ENCODE data around the gene AMPD2.
A peak's percentile ranks its signal among the peaks of the same experiment; 100 is the strongest.

The AMPD2 gene

DNA sequence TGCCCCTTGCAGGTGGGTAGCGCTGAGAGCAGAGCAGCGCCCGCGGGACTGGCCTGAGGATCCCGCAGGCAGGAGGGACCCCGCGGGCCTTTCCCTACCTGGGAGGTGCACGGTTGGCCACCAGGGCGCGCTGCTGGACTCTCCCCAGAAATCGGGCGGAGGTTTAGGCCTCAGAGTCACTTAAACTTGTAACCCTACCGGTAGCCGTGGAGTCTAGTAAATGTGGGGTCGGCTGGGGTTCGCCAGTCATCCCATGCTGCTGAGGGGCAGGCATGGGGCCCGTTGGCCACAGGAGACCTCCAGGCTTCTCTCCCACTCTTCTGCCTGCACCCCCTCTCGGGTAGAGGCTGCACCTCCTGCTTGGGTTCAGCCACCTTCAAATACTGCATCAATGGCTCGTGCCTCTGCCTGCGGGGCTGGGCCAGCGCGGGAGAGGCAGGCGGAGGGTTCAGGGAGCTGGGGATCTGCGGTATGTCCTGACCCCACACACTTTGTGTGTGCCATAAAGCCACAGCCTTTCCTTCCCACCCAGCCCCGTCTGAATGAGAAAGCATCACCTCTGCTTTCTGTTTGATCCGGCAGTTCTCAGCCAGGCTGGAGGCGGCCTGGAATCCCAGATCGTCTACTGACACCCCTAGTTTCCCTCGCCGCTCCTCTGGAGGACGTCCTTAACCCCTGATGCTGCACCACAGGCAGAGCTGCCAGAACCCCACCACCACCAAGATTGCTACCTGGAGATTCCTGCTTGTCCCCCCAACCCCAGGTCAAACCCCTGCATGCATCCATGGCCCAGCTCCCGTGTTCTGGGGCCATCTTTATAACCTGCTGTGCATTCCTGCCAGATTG lies 24.0 kb downstream of the AMPD2 start:
- H3K4me3 ChIP-seq (ENCODE audit: low read depth in 1 of 5, low read length in 5 of 5), result peak overlapping the region in 1 of 5 donors; percentile 26
- H3K9me3 ChIP-seq (ENCODE audit: control insufficient read depth in 5 of 5, low read length in 5 of 5), result no peaks in the 10 kb centered on the region
- H3K36me3 ChIP-seq (ENCODE audit: control insufficient read depth in 5 of 5, insufficient read depth in 5 of 5, low read length in 5 of 5), result no peaks in the 10 kb centered on the region
- peak overlapping the region in 3 of 5 donors; percentile 45 to 68 (median 51) for H3K9ac ChIP-seq (ENCODE audit: low read length in 5 of 5)
- H3K4me1 ChIP-seq (ENCODE audit: control insufficient read depth in 5 of 5, insufficient read depth in 5 of 5, low read length in 5 of 5), result peaks cover 0 to 14% (median 10%) of the 10 kb centered on the region in 5 donors
- H3K27ac ChIP-seq (ENCODE audit: low read depth, low read length), result no peak overlapping the region
- no peaks in the 10 kb centered on the region for H3K27me3 ChIP-seq (ENCODE audit: control insufficient read depth in 5 of 5, insufficient read depth in 4 of 5, low read length in 5 of 5)

DNA sequence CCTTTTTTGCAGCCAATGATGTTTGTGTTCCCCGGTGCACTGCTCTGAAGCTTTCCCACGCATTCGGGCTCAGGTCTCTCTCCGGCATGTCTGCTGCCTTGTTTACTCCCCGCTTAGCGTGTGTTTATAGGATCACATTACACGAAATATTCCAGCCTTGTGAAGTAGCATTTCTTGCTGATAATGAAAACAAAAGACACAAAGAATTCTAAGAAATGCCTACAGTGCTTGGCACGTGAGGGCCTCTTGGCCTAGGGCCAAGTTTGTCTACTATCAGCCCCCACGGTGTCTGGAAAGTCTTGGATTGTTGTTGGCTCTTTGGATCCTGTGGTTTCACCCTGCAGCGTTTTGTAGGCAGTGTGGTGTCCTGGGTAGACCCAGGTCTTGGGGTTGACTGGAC lies 25.0 kb downstream of the AMPD2 start:
- Histone ChIP-seq H3K27me3 (ENCODE audit: control insufficient read depth in 5 of 5, insufficient read depth in 4 of 5, low read length in 5 of 5) (no peaks in the 10 kb centered on the region), H3K4me3 (ENCODE audit: low read depth in 1 of 5, low read length in 5 of 5) (no peak overlapping the region), H3K9ac (ENCODE audit: low read length in 5 of 5) (no peak overlapping the region), H3K27ac (ENCODE audit: low read depth, low read length) (no peak overlapping the region), H3K36me3 (ENCODE audit: control insufficient read depth in 5 of 5, insufficient read depth in 5 of 5, low read length in 5 of 5) (no peaks in the 10 kb centered on the region), H3K9me3 (ENCODE audit: control insufficient read depth in 5 of 5, low read length in 5 of 5) (no peaks in the 10 kb centered on the region), H3K4me1 (ENCODE audit: control insufficient read depth in 5 of 5, insufficient read depth in 5 of 5, low read length in 5 of 5) (peaks cover 0 to 15% (median 13%) of the 10 kb centered on the region in 5 donors)

- H3K9me3 ChIP-seq (ENCODE audit: control insufficient read depth in 5 of 5, low read length in 5 of 5), result no peaks in the 10 kb centered on the region
- H3K36me3 ChIP-seq (ENCODE audit: control insufficient read depth in 5 of 5, insufficient read depth in 5 of 5, low read length in 5 of 5), result no peaks in the 10 kb centered on the region
- no peaks in the 10 kb centered on the region for H3K27me3 ChIP-seq (ENCODE audit: control insufficient read depth in 5 of 5, insufficient read depth in 4 of 5, low read length in 5 of 5)
- peak overlapping the region in 4 of 5 donors; percentile 12 to 52 (median 28) for H3K4me3 ChIP-seq (ENCODE audit: low read depth in 1 of 5, low read length in 5 of 5)
- H3K4me1 ChIP-seq (ENCODE audit: control insufficient read depth in 5 of 5, insufficient read depth in 5 of 5, low read length in 5 of 5), result peaks cover 0 to 3% (median 0%) of the 10 kb centered on the region in 5 donors
- peak overlapping the region in 1 of 5 donors; percentile 43 for H3K9ac ChIP-seq (ENCODE audit: low read length in 5 of 5)
- H3K27ac ChIP-seq (ENCODE audit: low read depth, low read length), result no peak overlapping the region
Measured at GRCh38 chr1:109649491-109649914, 29.9 kb downstream of the AMPD2 start.

DNA sequence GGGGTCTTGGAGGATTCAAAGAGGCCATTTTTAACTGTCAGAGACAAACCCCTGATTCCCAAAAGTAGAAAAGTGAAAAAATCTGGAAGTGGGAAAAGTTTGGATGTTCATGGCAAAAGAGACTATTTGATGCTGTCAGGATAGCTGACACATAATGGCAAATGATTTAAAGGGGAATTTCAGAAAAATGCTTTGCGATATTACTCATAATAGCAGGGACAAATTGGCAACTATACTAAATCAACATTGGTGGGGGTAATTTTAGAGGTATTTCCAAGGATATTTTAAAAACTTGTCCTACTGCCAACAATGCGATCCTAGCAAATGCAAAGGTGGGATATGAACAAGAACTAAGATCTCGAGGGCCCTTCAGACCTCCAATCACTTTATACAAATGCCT lies 31.0 kb downstream of the AMPD2 start:
- no peaks in the 10 kb centered on the region for H3K27me3 ChIP-seq (ENCODE audit: control insufficient read depth in 5 of 5, insufficient read depth in 4 of 5, low read length in 5 of 5)
- no peaks in the 10 kb centered on the region for H3K9me3 ChIP-seq (ENCODE audit: control insufficient read depth in 5 of 5, low read length in 5 of 5)

DNA sequence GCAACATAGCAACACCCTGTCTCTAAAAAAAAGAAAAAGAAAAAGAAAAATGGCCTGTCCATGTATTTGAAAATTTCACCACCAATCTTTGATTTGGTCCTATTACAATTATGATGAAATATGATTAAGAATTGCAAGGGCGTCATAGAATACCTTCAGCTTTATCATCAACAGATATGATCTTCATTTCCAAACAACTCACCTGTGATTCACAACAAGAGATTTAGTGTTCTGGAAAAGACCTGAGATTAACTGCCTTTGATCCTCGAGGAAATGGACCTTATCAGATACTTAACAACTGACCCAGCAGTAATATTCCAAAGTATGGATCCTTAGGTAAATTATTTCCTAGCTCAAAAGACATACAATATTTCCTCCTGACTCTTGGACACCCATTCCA lies 32.8 kb downstream of the AMPD2 start:
- Histone ChIP-seq H3K27me3 (ENCODE audit: control insufficient read depth in 5 of 5, insufficient read depth in 4 of 5, low read length in 5 of 5) (no peaks in the 10 kb centered on the region), H3K4me1 (ENCODE audit: control insufficient read depth in 5 of 5, insufficient read depth in 5 of 5, low read length in 5 of 5) (peaks cover 0 to 24% (median 18%) of the 10 kb centered on the region in 5 donors), H3K4me3 (ENCODE audit: low read depth in 1 of 5, low read length in 5 of 5) (no peak overlapping the region), H3K36me3 (ENCODE audit: control insufficient read depth in 5 of 5, insufficient read depth in 5 of 5, low read length in 5 of 5) (no peaks in the 10 kb centered on the region), H3K9ac (ENCODE audit: low read length in 5 of 5) (no peak overlapping the region), H3K27ac (ENCODE audit: low read depth, low read length) (no peak overlapping the region), H3K9me3 (ENCODE audit: control insufficient read depth in 5 of 5, low read length in 5 of 5) (no peaks in the 10 kb centered on the region)

More for the DNA sequence above, 31.0 kb downstream of the AMPD2 start:
- no peaks in the 10 kb centered on the region for H3K36me3 ChIP-seq (ENCODE audit: control insufficient read depth in 5 of 5, insufficient read depth in 5 of 5, low read length in 5 of 5)
- H3K9ac ChIP-seq (ENCODE audit: low read length in 5 of 5), result no peak overlapping the region
- H3K4me3 ChIP-seq (ENCODE audit: low read depth in 1 of 5, low read length in 5 of 5), result no peak overlapping the region
- H3K27ac ChIP-seq (ENCODE audit: low read depth, low read length), result no peak overlapping the region
- peaks cover 0 to 10% (median 7%) of the 10 kb centered on the region in 5 donors for H3K4me1 ChIP-seq (ENCODE audit: control insufficient read depth in 5 of 5, insufficient read depth in 5 of 5, low read length in 5 of 5)

DNA sequence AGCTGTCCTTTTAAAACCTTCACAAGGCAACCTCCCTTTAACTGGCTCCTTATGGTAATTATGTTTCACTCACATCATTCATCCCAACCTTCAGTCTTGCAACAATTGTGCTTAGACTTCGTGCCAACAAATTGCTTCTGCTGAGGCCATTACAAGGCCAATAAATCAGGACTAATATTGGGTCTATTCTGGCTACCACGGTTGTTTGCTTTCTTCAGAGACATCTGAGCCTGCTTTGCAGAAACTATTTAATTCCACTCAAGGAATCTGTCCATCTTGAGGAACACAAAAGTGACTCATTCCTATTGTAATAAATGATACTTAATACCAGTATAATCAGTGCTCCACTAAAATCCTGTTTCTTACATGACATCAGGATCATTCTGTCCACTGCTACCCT lies 33.7 kb downstream of the AMPD2 start:
- H3K9ac ChIP-seq (ENCODE audit: low read length in 5 of 5), result no peak overlapping the region
- H3K36me3 ChIP-seq (ENCODE audit: control insufficient read depth in 5 of 5, insufficient read depth in 5 of 5, low read length in 5 of 5), result peaks cover 0 to 9% (median 0%) of the 10 kb centered on the region in 5 donors
- H3K4me3 ChIP-seq (ENCODE audit: low read depth in 1 of 5, low read length in 5 of 5), result no peak overlapping the region
- H3K27ac ChIP-seq (ENCODE audit: low read depth, low read length), result no peak overlapping the region
- no peaks in the 10 kb centered on the region for H3K27me3 ChIP-seq (ENCODE audit: control insufficient read depth in 5 of 5, insufficient read depth in 4 of 5, low read length in 5 of 5)
- no peaks in the 10 kb centered on the region for H3K9me3 ChIP-seq (ENCODE audit: control insufficient read depth in 5 of 5, low read length in 5 of 5)
- H3K4me1 ChIP-seq (ENCODE audit: control insufficient read depth in 5 of 5, insufficient read depth in 5 of 5, low read length in 5 of 5), result peaks cover 0 to 24% (median 18%) of the 10 kb centered on the region in 5 donors

GRCh38 chr1:109654519-109654918 lies 34.9 kb downstream of the AMPD2 start:
- no peak overlapping the region for H3K4me3 ChIP-seq (ENCODE audit: low read depth in 1 of 5, low read length in 5 of 5)
- no peaks in the 10 kb centered on the region for H3K9me3 ChIP-seq (ENCODE audit: control insufficient read depth in 5 of 5, low read length in 5 of 5)
- H3K27ac ChIP-seq (ENCODE audit: low read depth, low read length), result no peak overlapping the region
- no peak overlapping the region for H3K9ac ChIP-seq (ENCODE audit: low read length in 5 of 5)
- H3K27me3 ChIP-seq (ENCODE audit: control insufficient read depth in 5 of 5, insufficient read depth in 4 of 5, low read length in 5 of 5), result no peaks in the 10 kb centered on the region
- peaks cover 0 to 22% (median 18%) of the 10 kb centered on the region in 5 donors for H3K4me1 ChIP-seq (ENCODE audit: control insufficient read depth in 5 of 5, insufficient read depth in 5 of 5, low read length in 5 of 5)
- peaks cover 0 to 18% (median 11%) of the 10 kb centered on the region in 5 donors for H3K36me3 ChIP-seq (ENCODE audit: control insufficient read depth in 5 of 5, insufficient read depth in 5 of 5, low read length in 5 of 5)

GRCh38 chr1:109655615-109656519 lies 36.2 kb downstream of the AMPD2 start, which contains the start of gene GSTM4:
GSTM4 (plus strand) TSS chr1:109656099; CDS start chr1:109656390, 291 bp downstream.
- peak within 1 kb of the TSS; percentile 38 to 86 (median 84) for H3K9ac ChIP-seq (ENCODE audit: low read length in 5 of 5)
- H3K27ac ChIP-seq (ENCODE audit: low read depth, low read length), result peak within 1 kb of the TSS; percentile 83
- H3K36me3 ChIP-seq (ENCODE audit: control insufficient read depth in 5 of 5, insufficient read depth in 5 of 5, low read length in 5 of 5), result peaks cover 0 to 31% (median 22%) of the 10 kb centered on the region in 5 donors
- H3K4me1 ChIP-seq (ENCODE audit: control insufficient read depth in 5 of 5, insufficient read depth in 5 of 5, low read length in 5 of 5), result peaks cover 0 to 21% (median 18%) of the 10 kb centered on the region in 5 donors
- H3K9me3 ChIP-seq (ENCODE audit: control insufficient read depth in 5 of 5, low read length in 5 of 5), result no peaks in the 10 kb centered on the region
- peak within 1 kb of the TSS; percentile 83 to 96 (median 85) for H3K4me3 ChIP-seq (ENCODE audit: low read depth in 1 of 5, low read length in 5 of 5)
- H3K27me3 ChIP-seq (ENCODE audit: control insufficient read depth in 5 of 5, insufficient read depth in 4 of 5, low read length in 5 of 5), result no peaks in the 10 kb centered on the region

DNA sequence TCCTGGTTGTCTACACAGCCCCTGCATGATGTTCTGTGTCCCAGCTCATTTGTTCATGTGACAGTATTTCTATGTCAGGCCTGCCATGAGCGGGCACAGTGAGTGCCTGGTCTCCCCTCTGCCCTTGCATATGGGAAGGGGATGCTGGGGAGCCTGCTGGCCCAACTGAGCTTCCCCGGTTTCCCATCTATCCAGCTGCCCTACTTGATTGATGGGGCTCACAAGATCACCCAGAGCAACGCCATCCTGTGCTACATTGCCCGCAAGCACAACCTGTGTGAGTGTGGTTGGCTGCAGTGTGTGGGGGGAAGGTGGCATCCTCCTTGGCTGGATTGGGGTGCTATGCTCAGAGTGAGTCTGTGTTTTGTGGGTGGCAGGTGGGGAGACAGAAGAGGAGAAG lies 37.8 kb downstream of the AMPD2 start:
- H3K27ac ChIP-seq (ENCODE audit: low read depth, low read length), result no peak overlapping the region
- H3K4me3 ChIP-seq (ENCODE audit: low read depth in 1 of 5, low read length in 5 of 5), result no peak overlapping the region
- no peaks in the 10 kb centered on the region for H3K27me3 ChIP-seq (ENCODE audit: control insufficient read depth in 5 of 5, insufficient read depth in 4 of 5, low read length in 5 of 5)
- peaks cover 0 to 21% (median 18%) of the 10 kb centered on the region in 5 donors for H3K4me1 ChIP-seq (ENCODE audit: control insufficient read depth in 5 of 5, insufficient read depth in 5 of 5, low read length in 5 of 5)
- H3K9me3 ChIP-seq (ENCODE audit: control insufficient read depth in 5 of 5, low read length in 5 of 5), result no peaks in the 10 kb centered on the region
- no peak overlapping the region for H3K9ac ChIP-seq (ENCODE audit: low read length in 5 of 5)
- H3K36me3 ChIP-seq (ENCODE audit: control insufficient read depth in 5 of 5, insufficient read depth in 5 of 5, low read length in 5 of 5), result peaks cover 0 to 45% (median 31%) of the 10 kb centered on the region in 5 donors

All from subcutaneous abdominal adipose tissue (tissue), 5 donors.